IPS-18c (cell line): ENCODE data around the gene MAN2C1.
A peak's percentile ranks its signal among the peaks of the same experiment; 100 is the strongest.
"Not testable (repeated sequence)": the region's sequence is repeated elsewhere in the genome, so short reads cannot be mapped to it uniquely, and the experiment has no call there.

ENCODE experiments used
- H3K4me3 ChIP-seq: 2 replicates; pipeline ENCODE4 v1.7.0; 2013; ENCODE audit warnings: low read depth, mild to moderate bottlenecking, low read length, moderate library complexity; ENCODE audit not compliant: insufficient read depth
- H3K9me3 ChIP-seq: one replicate; pipeline ENCODE4 v1.6.1; 2013; ENCODE audit warnings: mild to moderate bottlenecking, low read length, moderate library complexity; ENCODE audit not compliant: control insufficient read depth, insufficient read depth

Gene MAN2C1

DNA sequence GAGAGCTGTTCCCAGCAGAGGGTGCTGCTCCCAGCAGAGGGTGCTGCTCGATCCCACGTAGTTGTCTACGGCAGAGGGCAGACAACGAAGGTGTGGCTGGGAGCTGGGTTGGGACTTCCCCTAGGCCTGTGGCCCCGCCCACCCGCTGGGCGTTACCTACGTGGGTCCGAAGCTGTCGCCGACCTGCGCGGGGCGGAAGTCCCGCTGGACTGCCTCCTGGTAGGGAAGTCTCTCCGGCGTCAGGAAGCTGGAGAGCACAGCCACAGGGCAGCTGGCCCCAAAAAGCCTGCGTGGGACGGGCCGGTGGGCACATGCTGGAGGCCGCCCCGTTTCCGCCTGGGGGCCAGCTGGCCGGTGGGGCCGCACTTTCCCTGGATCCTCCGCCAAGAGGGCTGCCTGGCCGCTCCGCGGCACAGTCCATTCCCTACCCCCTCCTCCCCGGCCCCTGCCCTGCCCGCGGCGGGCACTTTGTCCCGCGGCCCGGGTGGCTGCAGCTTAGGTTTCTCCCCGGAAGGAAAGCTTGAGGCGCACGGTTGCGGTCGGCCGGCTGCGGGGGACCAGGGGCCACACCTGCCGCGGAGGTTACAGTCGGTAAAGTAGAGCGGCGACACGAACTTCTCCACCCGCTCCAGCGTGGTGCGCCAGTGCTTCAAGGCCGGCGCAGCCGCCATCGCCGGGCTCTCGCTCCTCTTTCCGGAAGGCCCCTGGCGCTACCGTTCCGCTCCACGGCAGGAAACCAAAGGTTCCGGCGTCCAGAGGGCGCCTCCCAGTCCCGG is at the start of gene MAN2C1:
Gene MAN2C1 (minus strand): TSS at position 695 of the 776 bp plus-strand sequence. CDS start 24 bp downstream, at position 671.
- Histone ChIP-seq H3K9me3 (no peaks in the 10 kb centered on the region), H3K4me3 (peak within 1 kb of the TSS; percentile 86)

DNA sequence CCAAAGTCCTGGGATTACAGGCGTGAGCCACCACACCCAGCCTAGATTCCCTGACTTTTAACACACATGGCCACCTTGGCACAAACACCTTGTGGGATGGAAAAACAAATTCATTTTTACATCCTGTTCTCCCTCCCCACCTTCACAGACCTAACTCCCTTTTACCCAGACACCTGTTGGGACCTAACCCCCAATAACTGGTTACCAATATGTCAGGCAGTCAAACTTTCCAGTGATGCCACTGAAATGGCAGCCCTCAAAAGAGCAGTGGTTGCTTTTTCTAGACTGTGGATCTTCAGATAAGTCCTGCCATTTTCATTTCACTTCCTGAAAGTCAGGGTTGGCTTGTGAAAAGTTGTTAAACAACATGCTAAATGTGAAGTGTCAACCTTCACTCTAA is 48.2 kb upstream of the MAN2C1 start:
- Histone ChIP-seq H3K9me3 (no peaks in the 10 kb centered on the region), H3K4me3 (no peak overlapping the region)

DNA sequence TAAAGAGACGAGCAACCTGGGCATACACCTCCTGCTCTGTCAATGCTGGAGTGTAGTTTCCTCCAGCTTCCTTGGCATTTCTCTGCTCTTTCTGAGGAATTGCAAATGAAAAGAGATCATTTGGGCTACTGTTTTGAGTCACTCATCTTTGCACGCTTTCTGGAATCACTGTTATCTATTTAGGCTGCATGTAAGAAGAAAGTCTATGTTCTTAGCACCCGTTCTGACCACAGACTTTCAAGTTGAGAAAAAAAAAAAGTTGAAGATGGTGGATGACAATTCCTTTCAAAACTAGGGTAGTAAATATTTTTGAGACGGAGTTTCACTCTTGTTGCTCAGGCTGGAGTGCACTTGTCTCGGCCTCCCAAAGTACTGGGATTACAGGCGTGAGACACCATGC is 41.8 kb upstream of the MAN2C1 start:
- no peaks in the 10 kb centered on the region for H3K9me3 ChIP-seq
- no peak overlapping the region for H3K4me3 ChIP-seq

DNA sequence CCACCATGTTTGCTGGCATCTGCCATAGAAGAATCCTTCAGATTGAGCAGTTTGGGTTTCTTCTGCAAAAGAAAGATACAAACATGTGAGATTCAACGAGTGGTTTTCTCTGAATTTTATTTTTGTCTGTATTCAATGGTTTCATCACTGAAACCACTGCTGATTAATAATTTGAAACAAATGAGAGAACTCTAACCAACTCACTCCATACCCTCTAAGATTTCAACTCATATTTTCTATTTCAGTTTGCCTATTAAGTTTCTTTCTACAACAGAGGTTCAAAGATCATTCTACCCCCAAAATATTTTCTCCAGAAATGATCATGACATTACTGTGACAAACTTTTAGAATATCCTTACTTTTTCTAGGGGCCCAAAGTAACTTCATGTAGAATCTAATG is 38.7 kb upstream of the MAN2C1 start:
- no peak overlapping the region for H3K4me3 ChIP-seq
- no peaks in the 10 kb centered on the region for H3K9me3 ChIP-seq

DNA sequence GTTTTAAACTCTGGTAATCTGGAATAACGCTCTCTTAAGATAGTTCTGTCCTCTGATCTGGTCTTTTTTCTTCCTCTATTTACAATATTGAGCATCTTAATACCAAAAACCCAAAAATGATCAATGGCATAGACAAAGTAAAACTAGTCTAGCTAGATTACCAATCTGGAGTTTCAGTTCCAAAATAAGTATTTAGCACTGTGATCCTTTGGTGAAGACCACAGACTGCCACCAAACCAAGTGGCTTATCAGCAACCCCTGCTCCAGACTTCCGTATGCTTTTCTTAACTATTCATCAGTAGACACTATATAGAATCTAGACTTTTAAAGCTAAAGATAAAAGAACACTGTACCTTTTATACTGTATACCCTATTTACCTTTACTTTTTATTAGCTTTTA is 35.5 kb upstream of the MAN2C1 start:
- no peak overlapping the region for H3K4me3 ChIP-seq
- H3K9me3 ChIP-seq: no peaks in the 10 kb centered on the region

DNA sequence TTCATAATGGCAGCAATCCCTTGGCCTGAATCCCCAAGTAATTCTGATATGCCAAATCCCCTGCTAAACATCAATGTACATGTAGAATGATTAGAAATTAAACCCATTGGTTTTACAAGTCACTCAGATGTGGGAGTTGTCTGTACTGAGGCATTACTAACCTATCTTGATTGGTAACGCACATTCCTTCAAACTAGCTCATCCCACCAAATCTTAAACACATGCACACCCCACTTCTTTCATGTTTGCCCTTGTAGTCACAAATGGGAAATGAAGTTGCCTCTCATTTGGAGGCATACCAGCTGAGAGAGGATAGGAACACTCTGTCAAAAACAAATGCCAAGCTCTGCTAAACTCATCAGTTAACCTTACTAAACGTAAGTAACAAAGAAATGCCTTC is 29.1 kb upstream of the MAN2C1 start:
- H3K9me3 ChIP-seq: no peaks in the 10 kb centered on the region
- H3K4me3 ChIP-seq: no peak overlapping the region

DNA sequence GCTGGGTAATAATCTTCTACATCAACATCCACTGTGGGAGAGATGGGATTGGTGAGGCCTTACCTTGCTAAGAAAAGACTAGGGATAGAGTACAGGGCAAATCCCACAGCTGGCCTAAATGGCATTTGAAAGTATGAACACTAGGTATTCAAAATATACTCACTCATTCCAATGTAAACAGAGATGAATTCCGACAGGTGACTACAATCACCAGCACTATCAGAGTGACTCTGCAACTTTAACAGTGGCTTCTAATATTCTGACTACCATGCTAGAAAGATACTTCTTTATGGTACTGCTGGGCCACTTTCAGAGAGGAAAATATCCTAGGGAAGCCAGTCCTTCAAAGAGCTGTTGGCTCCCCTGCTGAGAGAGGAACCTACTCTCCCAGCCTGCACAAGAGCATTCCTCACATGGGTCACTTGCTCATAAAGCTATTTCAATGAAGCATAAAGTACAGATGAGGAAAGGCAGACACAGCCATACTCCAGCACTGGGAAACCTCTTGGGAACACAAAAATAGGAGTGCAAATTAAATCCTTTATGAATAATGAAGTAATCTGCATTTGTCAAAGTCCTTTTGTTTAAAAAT is 21.5 kb upstream of the MAN2C1 start:
- Histone ChIP-seq H3K4me3 (no peak overlapping the region), H3K9me3 (no peaks in the 10 kb centered on the region)

DNA sequence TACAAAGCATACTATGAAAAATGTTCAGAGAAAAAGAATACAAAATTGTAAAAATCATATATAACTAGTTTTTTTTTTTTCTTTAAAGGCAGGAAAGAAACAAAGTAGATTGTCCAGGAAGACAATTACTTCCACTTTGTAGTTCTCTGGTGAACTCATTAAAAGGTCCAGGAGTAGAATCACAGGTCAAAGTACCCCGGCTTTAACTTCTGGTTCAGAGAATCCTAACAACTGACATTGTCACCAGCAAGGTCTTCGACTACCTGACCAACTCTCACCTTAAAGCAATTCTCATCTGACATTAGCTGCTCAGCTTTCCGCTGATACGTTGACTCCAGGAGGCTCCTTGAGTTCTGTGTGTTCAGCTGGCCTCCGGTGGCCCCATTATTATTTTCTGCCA is 15.6 kb upstream of the MAN2C1 start:
- not testable (repeated sequence) for H3K4me3 ChIP-seq, H3K9me3 ChIP-seq

DNA sequence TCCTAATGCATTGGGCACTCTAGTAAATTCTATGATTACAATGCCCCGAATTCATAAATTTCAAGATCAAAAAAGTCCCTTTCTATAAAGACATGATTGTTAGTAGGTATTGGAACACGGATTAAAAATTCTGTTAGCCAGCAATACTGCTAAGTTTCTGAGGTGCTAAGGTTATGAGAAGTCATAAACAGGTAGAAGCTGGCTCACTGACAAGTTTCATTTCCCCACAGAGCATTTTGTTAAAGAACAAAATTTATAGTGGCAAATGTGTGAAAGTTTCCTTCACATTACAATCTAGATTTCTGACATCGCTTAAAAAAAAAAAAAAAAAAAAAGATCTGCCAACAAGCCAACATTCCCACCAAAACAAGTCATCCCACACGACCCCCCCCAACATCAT is 12.4 kb upstream of the MAN2C1 start:
- H3K9me3 ChIP-seq: no peaks in the 10 kb centered on the region
- H3K4me3 ChIP-seq: no peak overlapping the region

DNA sequence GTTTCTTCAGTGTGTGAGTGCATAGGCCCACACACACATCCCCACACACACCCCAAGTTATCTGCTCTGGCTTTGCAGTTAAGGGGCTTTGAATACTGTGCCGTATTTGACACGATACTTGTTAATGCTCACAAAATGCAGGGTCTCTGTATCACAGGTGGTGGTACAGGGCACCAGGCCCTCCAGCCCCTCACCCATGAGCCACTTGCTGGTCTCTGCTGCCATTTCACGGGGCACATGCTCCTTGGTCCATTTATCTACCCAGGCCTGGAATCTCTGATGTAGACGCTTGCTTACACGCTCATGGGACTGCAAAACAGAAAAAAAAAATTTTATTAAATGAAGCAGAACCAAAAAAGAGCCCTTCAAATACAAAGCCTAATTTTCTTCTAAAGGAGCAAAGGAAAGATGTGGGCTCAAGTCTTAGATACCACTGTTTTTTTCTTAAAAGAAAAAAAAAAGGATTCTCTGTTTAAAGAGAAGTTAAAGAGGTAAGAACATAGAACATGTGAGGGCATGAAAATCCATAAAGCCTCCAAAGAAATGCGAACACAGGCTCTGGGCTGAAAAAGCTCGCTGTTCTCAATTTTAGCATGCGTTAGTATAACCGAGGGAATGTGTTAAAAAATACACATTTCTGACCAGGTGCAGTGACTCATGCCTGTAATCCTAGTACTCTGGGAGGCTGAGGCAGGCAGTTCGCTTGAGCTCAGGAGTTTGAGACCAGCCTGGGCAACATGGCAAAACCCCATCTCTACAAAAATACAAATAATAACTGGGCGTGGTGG is 3.7 kb upstream of the MAN2C1 start:
- no peak overlapping the region for H3K4me3 ChIP-seq
- H3K9me3 ChIP-seq: peaks cover 3% of the 10 kb centered on the region

DNA sequence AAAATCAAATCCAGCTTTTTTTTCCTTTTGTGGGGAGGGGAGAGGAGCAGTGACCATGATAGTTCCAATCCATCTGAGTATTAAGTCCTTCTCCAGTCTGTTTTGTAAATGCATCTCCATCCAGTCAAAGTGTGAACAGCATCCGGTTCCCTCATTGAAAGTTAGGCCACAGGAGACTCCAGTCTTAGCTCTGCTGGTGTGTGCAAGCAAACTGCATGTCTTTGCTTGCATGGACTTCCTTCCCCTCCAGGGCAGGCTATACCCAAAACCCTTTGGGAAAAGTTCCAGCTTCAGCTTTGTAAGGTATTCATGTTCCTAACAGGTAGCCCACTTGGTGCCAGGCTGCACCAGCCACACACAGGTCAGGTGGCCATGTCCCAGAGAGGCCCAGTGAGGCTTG is 3.1 kb upstream of the MAN2C1 start:
- Histone ChIP-seq H3K4me3 (no peak overlapping the region), H3K9me3 (peaks cover 3% of the 10 kb centered on the region)

DNA sequence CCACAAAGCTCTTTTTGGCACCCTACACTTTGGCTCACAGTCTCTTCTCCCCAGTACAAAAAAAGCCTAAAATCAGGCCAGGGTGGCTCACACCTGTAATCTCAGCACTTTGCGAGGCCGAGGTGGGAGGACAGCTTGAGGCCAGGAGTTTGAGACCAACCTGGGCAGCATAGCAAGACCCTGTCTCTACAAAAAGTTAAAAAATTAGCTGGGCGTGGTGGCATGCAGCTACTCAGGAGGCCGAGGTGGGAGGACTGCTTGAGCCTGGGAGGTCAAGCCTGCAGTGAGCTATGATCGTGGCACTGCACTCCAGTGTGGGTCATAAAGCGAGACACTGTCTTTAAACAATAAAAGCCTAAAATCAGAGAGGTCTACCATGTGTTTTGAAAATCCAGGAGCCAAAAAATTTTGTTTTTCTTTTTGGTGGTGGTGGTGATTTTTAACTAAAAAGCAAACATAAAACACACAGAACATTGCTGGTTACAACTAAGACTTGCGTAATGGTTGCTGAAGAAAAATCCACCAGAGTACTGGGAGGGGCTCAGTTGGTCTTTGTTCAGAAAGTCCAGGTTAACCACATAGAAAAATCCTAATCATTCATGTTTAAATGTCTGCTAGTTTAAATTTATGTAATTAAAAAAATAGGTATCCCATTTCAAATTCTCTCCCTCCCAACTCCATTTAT is 1.6 kb upstream of the MAN2C1 start:
- peaks cover 2% of the 10 kb centered on the region for H3K9me3 ChIP-seq
- H3K4me3 ChIP-seq: 0 out of 2 replicates have a peak overlapping the region, but pooled peaks have one; percentile 86

DNA sequence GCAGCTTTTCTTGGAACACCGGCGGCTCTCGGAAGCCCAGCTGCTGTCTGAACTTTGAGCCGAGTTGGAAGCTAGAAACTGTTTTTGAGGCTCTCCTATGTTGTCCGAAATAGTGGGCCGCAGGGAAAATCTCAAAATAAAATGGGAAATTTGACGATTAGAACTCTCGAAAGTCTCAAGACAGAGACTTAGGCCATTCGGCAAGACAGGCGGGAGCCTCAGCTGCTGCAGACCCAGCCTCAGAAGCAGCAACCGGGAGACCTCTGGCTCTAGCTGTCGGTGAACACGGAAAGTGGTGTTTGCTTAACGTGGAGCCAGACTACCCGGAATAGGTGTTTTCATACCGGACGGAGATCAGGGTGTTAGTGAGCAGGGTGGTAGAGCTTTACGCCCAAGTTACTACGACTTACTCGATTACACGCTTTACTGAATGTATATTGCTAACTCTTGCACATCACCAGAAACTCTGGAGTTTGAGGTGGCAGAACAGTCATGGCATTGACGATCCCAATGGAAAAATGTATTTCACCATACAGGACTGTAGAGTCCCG is 357 bp upstream of the MAN2C1 start:
- Histone ChIP-seq H3K9me3 (no peaks in the 10 kb centered on the region), H3K4me3 (peak overlapping the region; percentile 86)

DNA sequence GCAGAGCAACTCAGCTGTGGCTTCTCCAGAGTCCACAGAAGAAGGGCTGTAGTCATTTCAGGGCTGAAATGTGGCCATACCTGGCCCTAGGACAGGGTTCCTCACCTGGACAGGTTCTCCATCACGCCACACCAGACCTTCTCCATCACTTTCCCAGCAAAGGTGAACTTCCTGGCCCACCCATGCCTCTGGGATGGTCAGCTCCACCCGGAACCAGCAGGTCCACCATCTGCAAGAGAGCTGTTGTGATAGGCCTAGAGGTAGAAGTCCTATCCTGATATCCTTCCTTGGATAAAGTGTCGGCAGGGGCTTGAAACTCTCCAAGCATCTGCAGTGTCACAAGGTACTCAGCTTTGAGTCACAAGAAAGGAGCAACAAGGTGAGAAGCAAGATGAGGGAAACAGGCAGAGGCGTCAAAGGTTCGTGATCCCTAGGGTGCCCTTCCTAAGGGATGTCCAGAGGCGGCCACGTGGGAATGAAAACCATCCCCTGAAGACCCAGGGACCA is 948 bp downstream of the MAN2C1 start:
- H3K4me3 ChIP-seq: peak overlapping the region; percentile 86; the same call in 1 of the 2 replicates

DNA sequence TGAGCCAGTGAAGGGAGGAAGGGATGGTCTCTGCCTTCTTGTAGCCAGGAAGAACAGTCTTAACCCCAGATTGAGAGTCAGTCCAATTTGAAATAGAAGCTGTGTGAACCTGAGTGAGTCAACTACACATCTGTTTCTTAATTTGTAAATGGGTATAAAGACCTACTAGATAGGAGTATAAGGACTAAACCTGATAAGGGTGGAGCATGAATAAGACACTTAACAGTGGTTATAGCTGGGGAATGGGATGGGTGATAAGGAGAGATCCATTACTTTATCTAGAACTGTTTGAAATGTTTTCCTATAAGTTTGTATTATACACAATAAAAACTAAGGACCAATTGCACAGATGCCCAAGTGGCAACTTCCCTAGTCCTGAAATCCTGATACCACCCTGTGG is 1.4 kb downstream of the MAN2C1 start:
- Histone ChIP-seq H3K9me3 (no peaks in the 10 kb centered on the region), H3K4me3 (no peak overlapping the region)

More for the DNA sequence above, 948 bp downstream of the MAN2C1 start:
- no peaks in the 10 kb centered on the region for H3K9me3 ChIP-seq

DNA sequence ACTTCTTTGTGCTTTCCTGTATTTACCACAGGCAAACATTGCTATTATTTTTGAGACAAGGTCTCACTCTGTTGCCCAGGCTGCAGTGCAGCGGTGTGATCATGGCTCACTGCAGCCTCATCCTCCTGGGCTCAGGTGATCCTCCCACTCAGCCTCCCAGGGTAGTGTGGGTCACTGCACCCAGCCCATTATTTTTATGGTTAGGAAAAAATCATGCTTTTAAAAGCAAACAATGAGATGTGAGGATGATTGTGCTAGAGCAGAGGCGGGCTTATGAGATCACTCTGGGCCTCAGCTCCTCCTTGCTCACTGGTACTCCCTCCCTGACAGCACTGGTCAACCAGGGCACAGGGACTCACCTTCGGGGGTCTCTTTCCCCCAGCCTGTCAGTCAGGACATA is 2.2 kb downstream of the MAN2C1 start:
- no peaks in the 10 kb centered on the region for H3K9me3 ChIP-seq
- H3K4me3 ChIP-seq: no peak overlapping the region

DNA sequence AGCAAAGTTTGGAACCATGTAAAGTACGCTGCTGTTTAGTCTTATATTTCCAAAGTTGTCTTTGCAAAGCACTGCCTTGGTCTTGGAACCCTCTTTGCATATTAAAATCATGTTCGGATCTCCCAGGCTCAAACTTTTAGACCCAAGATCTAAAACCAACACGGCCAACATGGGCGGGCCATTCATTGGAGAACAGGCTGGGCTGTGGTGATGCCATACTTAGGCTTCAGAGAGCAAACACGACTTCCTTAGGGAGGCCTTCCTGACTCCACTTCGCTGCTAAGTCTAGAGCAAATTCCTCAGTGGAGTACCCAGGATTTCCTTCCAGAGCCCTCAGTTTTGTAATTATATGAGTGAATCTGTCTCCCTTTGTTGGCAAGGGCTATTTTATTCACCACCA is 3.5 kb downstream of the MAN2C1 start:
- Histone ChIP-seq H3K4me3 (no peak overlapping the region), H3K9me3 (no peaks in the 10 kb centered on the region)
